SU-DHL-6 (cell line): ENCODE results near the gene ACSM6.

Experiments
- H2AFZ ChIP-seq: fragments of 200-600 bp; sonication (generic); 2 replicates; pipeline ENCODE4 v1.6.1; 2014; ENCODE audit warnings: low read depth, mild to moderate bottlenecking, moderate library complexity, mixed read lengths, antibody characterized with exemption, low read length; ENCODE audit not compliant: severe bottlenecking
- H3F3A ChIP-seq: fragments of 200-600 bp; shearing (Covaris generic); 2 replicates; pipeline ENCODE4 v1.6.0; 2016; ENCODE audit warnings: antibody characterized with exemption, mild to moderate bottlenecking; ENCODE audit not compliant: insufficient read depth
- H3K27ac ChIP-seq: fragments of 200-600 bp; sonication (generic); 2 replicates; pipeline ENCODE4 v1.5.1; 2016; ENCODE audit warnings: low read depth, mild to moderate bottlenecking, low read length, moderate library complexity, mixed read lengths
- H3K27me3 ChIP-seq: fragments of 200-600 bp; sonication (generic), shearing (Covaris generic); 2 replicates; pipeline ENCODE4 v1.6.0; 2014; ENCODE audit warnings: mild to moderate bottlenecking, low read length
- H3K36me3 ChIP-seq: fragments of 200-600 bp; sonication (generic); 2 replicates; pipeline ENCODE4 v1.6.1; 2014; ENCODE audit warnings: mild to moderate bottlenecking, low read length, mixed read lengths
- H3K4me2 ChIP-seq: fragments of 300-600, 200-600 bp; shearing (Covaris generic), sonication (generic); 2 replicates; pipeline ENCODE4 v1.6.0; 2014; ENCODE audit warnings: low read length, low read depth, mild to moderate bottlenecking; ENCODE audit not compliant: poor library complexity, severe bottlenecking
- H3K4me3 ChIP-seq: fragments of 200-600 bp; sonication (generic); 2 replicates; pipeline ENCODE4 v1.5.1; 2014; ENCODE audit warnings: antibody characterized with exemption, low read length, mild to moderate bottlenecking, mixed read lengths; ENCODE audit not compliant: insufficient read depth, poor library complexity, severe bottlenecking
- H3K79me2 ChIP-seq: fragments of 200-600 bp; sonication (generic); 2 replicates; pipeline ENCODE4 v1.6.1; 2014; ENCODE audit warnings: mild to moderate bottlenecking, low read length, moderate library complexity; ENCODE audit not compliant: insufficient read depth
- H3K9ac ChIP-seq: fragments of 200-600 bp; sonication (generic); 2 replicates; pipeline ENCODE4 v1.7.0; 2014; ENCODE audit warnings: mild to moderate bottlenecking, low read length
- H3K9me2 ChIP-seq: fragments of 200-600 bp; sonication (generic); replicated peaks from 2 replicates; pipeline ENCODE4 v1.6.1; 2014; ENCODE audit warnings: low read length; ENCODE audit not compliant: insufficient read depth
- H3K9me3 ChIP-seq: fragments of 200-600 bp; sonication (generic); 2 replicates; pipeline ENCODE4 v1.6.1; 2014; ENCODE audit warnings: low read length, mixed read lengths; ENCODE audit not compliant: insufficient read depth
- H4K20me1 ChIP-seq: fragments of 200-600 bp; sonication (generic); 2 replicates; pipeline ENCODE4 v1.6.1; 2014; ENCODE audit warnings: low read depth, mild to moderate bottlenecking, antibody characterized with exemption, low read length, moderate library complexity, mixed read lengths
- CTCF ChIP-seq: fragments of 200-600 bp; sonication (generic); IDR thresholded peaks from one replicate; pipeline ENCODE4 v1.5.1; 2017; ENCODE audit warnings: antibody characterized with exemption, mild to moderate bottlenecking, low read length, moderate library complexity; ENCODE audit not compliant: insufficient read depth, poor library complexity, severe bottlenecking
- EZH2phosphoT487 ChIP-seq: fragments of 200-600 bp; sonication (generic), shearing (Covaris generic); conservative IDR thresholded peaks from 2 replicates; pipeline ENCODE4 v1.6.1; 2018; ENCODE audit warnings: mild to moderate bottlenecking, antibody characterized with exemption, low read length, moderate library complexity, mixed read lengths

The ACSM6 gene

DNA sequence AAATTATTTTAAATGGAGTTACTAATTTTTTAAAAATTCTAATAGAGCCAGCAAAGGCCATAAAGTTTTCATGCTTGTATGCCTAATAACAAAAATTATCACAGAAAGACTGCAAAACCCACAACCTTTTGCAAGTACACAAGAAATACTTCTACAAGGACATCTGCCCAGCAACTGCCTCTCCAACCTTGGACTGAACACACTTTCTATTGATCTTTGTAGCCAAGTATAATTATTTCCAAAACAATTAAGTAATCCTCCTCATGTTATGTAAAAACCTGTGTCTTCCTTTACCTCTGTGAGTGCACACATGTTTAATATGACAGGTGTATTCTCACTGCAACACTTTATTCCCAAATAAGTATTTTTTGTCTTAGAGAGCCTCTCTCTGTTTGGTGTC lies 16.6 kb upstream of the ACSM6 start:
- Histone ChIP-seq H3F3A (no peaks in the 10 kb centered on the region), H3K9me2 (no peaks in the 10 kb centered on the region), H3K9me3 (no peaks in the 10 kb centered on the region), H2AFZ (no peak overlapping the region), H3K79me2 (no peaks in the 10 kb centered on the region), H3K4me3 (no peak overlapping the region), H3K4me2 (no peak overlapping the region), H3K36me3 (no peaks in the 10 kb centered on the region), H3K27me3 (no peaks in the 10 kb centered on the region), H3K27ac (no peak overlapping the region), H3K9ac (no peak overlapping the region), H4K20me1 (no peaks in the 10 kb centered on the region)
- TF ChIP-seq CTCF (no peak), EZH2phosphoT487 (no peak)

GRCh38 chr10:95178266-95178665 lies 15.8 kb upstream of the ACSM6 start:
- no peaks in the 10 kb centered on the region for H3K79me2 ChIP-seq
- no peaks in the 10 kb centered on the region for H3K36me3 ChIP-seq
- H2AFZ ChIP-seq: no peak overlapping the region
- no peaks in the 10 kb centered on the region for H4K20me1 ChIP-seq
- H3K4me3 ChIP-seq: no peak overlapping the region
- no peaks in the 10 kb centered on the region for H3F3A ChIP-seq
- TF ChIP-seq EZH2phosphoT487: no peak
- TF ChIP-seq CTCF: no peak
- H3K9ac ChIP-seq: no peak overlapping the region
- H3K27ac ChIP-seq: no peak overlapping the region
- no peak overlapping the region for H3K4me2 ChIP-seq
- no peaks in the 10 kb centered on the region for H3K27me3 ChIP-seq
- H3K9me2 ChIP-seq: no peaks in the 10 kb centered on the region
- no peaks in the 10 kb centered on the region for H3K9me3 ChIP-seq

DNA sequence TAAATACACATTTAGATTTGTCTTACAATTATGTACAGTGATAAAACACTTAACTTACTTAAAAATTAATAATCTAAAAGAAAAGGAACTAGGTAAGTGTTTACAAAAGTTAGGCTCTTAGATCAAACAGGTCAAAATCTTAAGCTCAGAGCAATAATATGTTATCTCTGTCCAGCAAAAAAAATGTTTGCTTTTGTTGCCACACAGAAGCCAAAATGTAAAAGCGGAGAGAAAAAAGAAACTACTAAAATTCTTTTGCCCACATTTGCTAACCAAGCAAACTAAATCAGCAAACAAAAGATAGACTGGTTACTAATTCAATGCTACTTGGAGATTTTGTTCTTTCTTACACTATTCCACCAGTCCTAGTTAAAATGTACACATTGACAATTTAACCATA lies 15.2 kb upstream of the ACSM6 start:
- H3K4me3 ChIP-seq: no peak overlapping the region
- no peak overlapping the region for H3K27ac ChIP-seq
- H4K20me1 ChIP-seq: no peaks in the 10 kb centered on the region
- no peak overlapping the region for H3K9ac ChIP-seq
- no peaks in the 10 kb centered on the region for H3F3A ChIP-seq
- H2AFZ ChIP-seq: no peak overlapping the region
- no peak overlapping the region for H3K4me2 ChIP-seq
- no peaks in the 10 kb centered on the region for H3K9me2 ChIP-seq
- H3K79me2 ChIP-seq: no peaks in the 10 kb centered on the region
- H3K9me3 ChIP-seq: no peaks in the 10 kb centered on the region
- no peaks in the 10 kb centered on the region for H3K36me3 ChIP-seq
- H3K27me3 ChIP-seq: no peaks in the 10 kb centered on the region
- no peak for TF ChIP-seq EZH2phosphoT487
- no peak for TF ChIP-seq CTCF

GRCh38 chr10:95181726-95182125 lies 12.3 kb upstream of the ACSM6 start:
- no peak overlapping the region for H3K9ac ChIP-seq
- no peaks in the 10 kb centered on the region for H3K27me3 ChIP-seq
- H3K9me2 ChIP-seq: no peaks in the 10 kb centered on the region
- TF ChIP-seq EZH2phosphoT487 (no peak), CTCF (no peak)
- no peaks in the 10 kb centered on the region for H3K36me3 ChIP-seq
- H3K79me2 ChIP-seq: no peaks in the 10 kb centered on the region
- no peak overlapping the region for H2AFZ ChIP-seq
- H4K20me1 ChIP-seq: no peaks in the 10 kb centered on the region
- no peak overlapping the region for H3K4me2 ChIP-seq
- no peaks in the 10 kb centered on the region for H3F3A ChIP-seq
- no peak overlapping the region for H3K4me3 ChIP-seq
- H3K9me3 ChIP-seq: no peaks in the 10 kb centered on the region
- no peak overlapping the region for H3K27ac ChIP-seq
